ENCODE data around the gene PRR5.

Gene PRR5

GRCh38 chr22:44754998-44755397, 53.0 kb downstream of the PRR5 start:
- DNase-seq (ENCODE audit: low read depth in 1 of 2, low spot score in 1 of 2), result no peak

- no peak for DNase-seq (ENCODE audit: low read depth in 1 of 2, low spot score in 1 of 2)
Observed at GRCh38 chr22:44755417-44755816, 53.4 kb downstream of the PRR5 start.

GRCh38 chr22:44755956-44756361, 54.0 kb downstream of the PRR5 start:
- DNase-seq (ENCODE audit: low read depth in 1 of 2, low spot score in 1 of 2), result no peak

- no peak for DNase-seq (ENCODE audit: low read depth in 1 of 2, low spot score in 1 of 2)
Observed at GRCh38 chr22:44758344-44758973, 56.5 kb downstream of the PRR5 start.

GRCh38 chr22:44759001-44759400, 57.0 kb downstream of the PRR5 start:
- DNase-seq (ENCODE audit: low read depth in 1 of 2, low spot score in 1 of 2), result no peak

GRCh38 chr22:44759430-44760310, 57.7 kb downstream of the PRR5 start:
- no peak for DNase-seq (ENCODE audit: low read depth in 1 of 2, low spot score in 1 of 2)

- DNase-seq (ENCODE audit: low read depth in 1 of 2, low spot score in 1 of 2), result no peak
Observed at GRCh38 chr22:44760476-44760875, 58.5 kb downstream of the PRR5 start.

- no peak for DNase-seq (ENCODE audit: low read depth in 1 of 2, low spot score in 1 of 2)
Observed at GRCh38 chr22:44761025-44761424, 59.0 kb downstream of the PRR5 start.

- DNase-seq (ENCODE audit: low read depth in 1 of 2, low spot score in 1 of 2), result no peak
Observed at GRCh38 chr22:44764373-44764772, 62.4 kb downstream of the PRR5 start.

- DNase-seq (ENCODE audit: low read depth in 1 of 2, low spot score in 1 of 2), result no peak
Observed at GRCh38 chr22:44764974-44765373, 63.0 kb downstream of the PRR5 start.

GRCh38 chr22:44765571-44766285, 63.7 kb downstream of the PRR5 start:
- DNase-seq (ENCODE audit: low read depth in 1 of 2, low spot score in 1 of 2), result no peak

GRCh38 chr22:44773082-44773481, 71.1 kb downstream of the PRR5 start:
- DNase-seq (ENCODE audit: low read depth in 1 of 2, low spot score in 1 of 2), result no peak

GRCh38 chr22:44775862-44776261, 73.9 kb downstream of the PRR5 start:
- DNase-seq (ENCODE audit: low read depth in 1 of 2, low spot score in 1 of 2), result no peak

- DNase-seq (ENCODE audit: low read depth in 1 of 2, low spot score in 1 of 2), result no peak
Observed at GRCh38 chr22:44776605-44777363, 74.8 kb downstream of the PRR5 start.

GRCh38 chr22:44777364-44777755, 75.4 kb downstream of the PRR5 start:
- no peak for DNase-seq (ENCODE audit: low read depth in 1 of 2, low spot score in 1 of 2)

GRCh38 chr22:44780876-44781449, 79.0 kb downstream of the PRR5 start:
- DNase-seq (ENCODE audit: low read depth in 1 of 2, low spot score in 1 of 2), result no peak

- DNase-seq (ENCODE audit: low read depth in 1 of 2, low spot score in 1 of 2), result no peak
Observed at GRCh38 chr22:44782363-44782963, 80.5 kb downstream of the PRR5 start.

- DNase-seq (ENCODE audit: low read depth in 1 of 2, low spot score in 1 of 2), result no peak
Observed at GRCh38 chr22:44783091-44783490, 81.1 kb downstream of the PRR5 start.

GRCh38 chr22:44783581-44783980, 81.6 kb downstream of the PRR5 start:
- DNase-seq (ENCODE audit: low read depth in 1 of 2, low spot score in 1 of 2), result no peak

GRCh38 chr22:44786136-44786535, 84.1 kb downstream of the PRR5 start:
- DNase-seq (ENCODE audit: low read depth in 1 of 2, low spot score in 1 of 2), result no peak
